ENCODE results near the gene FGF18. TPM values are rescaled to one million over a fixed set of nuclear protein-coding genes. Genes with fewer than 3 reads are reported as not detected.

The FGF18 gene
- total RNA-seq, 3 donors from 2014 or later (not counting 1 experiment from before 2014, with no cell fraction given): 0.16 to 0.25 (median 0.23) TPM

GRCh38 chr5:171425596-171426244, 6.3 kb downstream of the FGF18 start:
- H3K4me1 Mint-ChIP-seq: peaks cover 0 to 3% of the 10 kb centered on the region in 2 donors
- no peaks in the 10 kb centered on the region for H3K36me3 Mint-ChIP-seq
- H3K9me3 ChIP-seq (ENCODE audit: control insufficient read depth, insufficient read depth, low read length): no peaks in the 10 kb centered on the region
- no peaks in the 10 kb centered on the region for H3K36me3 ChIP-seq (ENCODE audit: control insufficient read depth, insufficient read depth, low read length)
- 92% methylated on average over 13 of the region's 14 CpGs for WGBS (ENCODE audit: insufficient coverage)
- H3K27ac ChIP-seq (ENCODE audit: low read length): no peak overlapping the region
- ATAC-seq (no peak), DNase-seq (peak in 1 of 2 donors; percentile 2)
- H3K4me3 Mint-ChIP-seq: no peak overlapping the region
- no peak overlapping the region for H3K27ac Mint-ChIP-seq
- H3K4me1 ChIP-seq (ENCODE audit: control insufficient read depth, insufficient read depth, low read length): peaks cover 6% of the 10 kb centered on the region
- H3K4me3 ChIP-seq (ENCODE audit: low read length): no peak overlapping the region
- H3K9me3 Mint-ChIP-seq: no peaks in the 10 kb centered on the region
- TF ChIP-seq, protein P1, sequence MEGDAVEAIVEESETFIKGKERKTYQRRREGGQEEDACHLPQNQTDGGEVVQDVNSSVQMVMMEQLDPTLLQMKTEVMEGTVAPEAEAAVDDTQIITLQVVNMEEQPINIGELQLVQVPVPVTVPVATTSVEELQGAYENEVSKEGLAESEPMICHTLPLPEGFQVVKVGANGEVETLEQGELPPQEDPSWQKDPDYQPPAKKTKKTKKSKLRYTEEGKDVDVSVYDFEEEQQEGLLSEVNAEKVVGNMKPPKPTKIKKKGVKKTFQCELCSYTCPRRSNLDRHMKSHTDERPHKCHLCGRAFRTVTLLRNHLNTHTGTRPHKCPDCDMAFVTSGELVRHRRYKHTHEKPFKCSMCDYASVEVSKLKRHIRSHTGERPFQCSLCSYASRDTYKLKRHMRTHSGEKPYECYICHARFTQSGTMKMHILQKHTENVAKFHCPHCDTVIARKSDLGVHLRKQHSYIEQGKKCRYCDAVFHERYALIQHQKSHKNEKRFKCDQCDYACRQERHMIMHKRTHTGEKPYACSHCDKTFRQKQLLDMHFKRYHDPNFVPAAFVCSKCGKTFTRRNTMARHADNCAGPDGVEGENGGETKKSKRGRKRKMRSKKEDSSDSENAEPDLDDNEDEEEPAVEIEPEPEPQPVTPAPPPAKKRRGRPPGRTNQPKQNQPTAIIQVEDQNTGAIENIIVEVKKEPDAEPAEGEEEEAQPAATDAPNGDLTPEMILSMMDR (IDR thresholded peaks at IDR 0.05): no peak
- intact Hi-C loops (cut with micrococcal nuclease): no loop called here
- peaks cover 8% of the 10 kb centered on the region for H3K27me3 ChIP-seq (ENCODE audit: control insufficient read depth, insufficient read depth, low read length)
- H3K27me3 Mint-ChIP-seq (ENCODE audit: low read depth in 2 of 2): peaks cover 0 to 4% of the 10 kb centered on the region in 2 donors

DNA sequence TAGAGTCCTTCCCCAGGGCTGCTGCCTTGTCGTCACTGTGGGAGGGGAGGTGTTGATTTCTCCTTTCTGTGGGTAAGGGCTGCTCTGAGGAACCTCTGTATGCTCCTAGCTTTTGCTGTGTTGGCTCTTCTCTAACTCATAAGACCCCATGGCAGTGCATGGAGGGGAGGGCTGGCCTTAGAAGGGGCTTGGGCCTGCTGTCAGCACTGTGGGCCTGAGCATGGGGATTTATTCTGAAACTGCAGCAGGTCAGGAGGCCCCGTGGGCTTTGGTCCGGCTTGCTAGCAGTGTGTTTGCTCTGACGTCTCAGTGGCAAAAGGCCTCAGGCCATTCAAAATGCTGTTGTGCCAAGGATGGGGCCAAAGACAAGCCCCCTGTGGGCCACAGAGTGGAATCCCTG, 6.8 kb downstream of the FGF18 start:
- H3K4me1 Mint-ChIP-seq: no peaks in the 10 kb centered on the region
- TF ChIP-seq, protein P1 (IDR thresholded peaks at IDR 0.05): no peak

DNA sequence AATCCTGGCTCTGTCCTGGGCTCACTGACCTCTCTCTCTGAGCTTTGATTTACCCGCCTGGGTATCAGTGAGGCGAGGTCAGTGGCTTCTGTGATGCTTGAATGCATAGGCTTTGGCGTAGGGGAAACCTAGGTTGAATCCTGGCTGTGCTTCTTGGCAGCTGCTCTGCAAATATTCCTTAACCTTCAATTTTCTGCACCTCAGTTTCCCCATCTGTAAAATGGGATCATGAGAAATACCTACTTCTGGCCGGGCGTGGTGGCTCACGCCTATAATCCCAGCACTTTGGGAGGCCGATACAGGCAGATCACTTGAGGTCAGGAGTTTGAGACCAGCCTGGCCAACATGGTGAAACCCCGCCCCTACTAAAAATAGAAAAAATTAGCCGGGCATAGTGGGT, 7.2 kb downstream of the FGF18 start:
- WGBS (ENCODE audit: insufficient coverage): 93% methylated on average over 9 of the region's 9 CpGs
- DNase-seq: no peak
- TF ChIP-seq, protein P1 (IDR thresholded peaks at IDR 0.05): no peak
- Histone ChIP-seq H3K9me3 (ENCODE audit: control insufficient read depth, insufficient read depth, low read length) (no peaks in the 10 kb centered on the region), H3K27ac (ENCODE audit: low read length) (no peak overlapping the region), H3K4me3 (ENCODE audit: low read length) (no peak overlapping the region), H3K27me3 (ENCODE audit: control insufficient read depth, insufficient read depth, low read length) (no peaks in the 10 kb centered on the region), H3K36me3 (ENCODE audit: control insufficient read depth, insufficient read depth, low read length) (no peaks in the 10 kb centered on the region), H3K4me1 (ENCODE audit: control insufficient read depth, insufficient read depth, low read length) (no peaks in the 10 kb centered on the region)
- no peaks in the 10 kb centered on the region for H3K9me3 Mint-ChIP-seq
- H3K27me3 Mint-ChIP-seq (ENCODE audit: low read depth in 2 of 2): no peaks in the 10 kb centered on the region
- H3K4me1 Mint-ChIP-seq: no peaks in the 10 kb centered on the region
- ATAC-seq: no peak
- no peak overlapping the region for H3K27ac Mint-ChIP-seq
- H3K4me3 Mint-ChIP-seq: no peak overlapping the region
- intact Hi-C loops (cut with micrococcal nuclease): no loop called here
- H3K36me3 Mint-ChIP-seq: no peaks in the 10 kb centered on the region

More for the DNA sequence above, 6.8 kb downstream of the FGF18 start:
- no peak overlapping the region for H3K27ac Mint-ChIP-seq
- ATAC-seq: no peak
- H3K4me3 Mint-ChIP-seq: no peak overlapping the region
- WGBS (ENCODE audit: insufficient coverage): 81% methylated on average over 3 of the region's 4 CpGs
- H3K27ac ChIP-seq (ENCODE audit: low read length): no peak overlapping the region
- intact Hi-C loops (cut with micrococcal nuclease): no loop called here
- H3K27me3 Mint-ChIP-seq (ENCODE audit: low read depth in 2 of 2): no peaks in the 10 kb centered on the region
- H3K9me3 Mint-ChIP-seq: no peaks in the 10 kb centered on the region
- peaks cover 3% of the 10 kb centered on the region for H3K27me3 ChIP-seq (ENCODE audit: control insufficient read depth, insufficient read depth, low read length)
- H3K36me3 ChIP-seq (ENCODE audit: control insufficient read depth, insufficient read depth, low read length): no peaks in the 10 kb centered on the region
- H3K9me3 ChIP-seq (ENCODE audit: control insufficient read depth, insufficient read depth, low read length): no peaks in the 10 kb centered on the region
- peak in 1 of 2 donors; percentile 4 for DNase-seq
- H3K4me3 ChIP-seq (ENCODE audit: low read length): no peak overlapping the region
- no peaks in the 10 kb centered on the region for H3K36me3 Mint-ChIP-seq
- H3K4me1 ChIP-seq (ENCODE audit: control insufficient read depth, insufficient read depth, low read length): peaks cover under 1% of the 10 kb centered on the region

All from natural killer cell (primary cell).